HTERT RPE-1 (cell line): Measurements from ENCODE around the gene INSYN1.

ENCODE experiments used
- in situ Hi-C: fragments of 300-500 bp; cut with MboI; formaldehyde crosslinking; loops from 4 replicates; pipeline ENCODE4 v1.14.3; 2020; ENCODE audit warnings: low sequenced_read_pairs

The INSYN1 gene

DNA sequence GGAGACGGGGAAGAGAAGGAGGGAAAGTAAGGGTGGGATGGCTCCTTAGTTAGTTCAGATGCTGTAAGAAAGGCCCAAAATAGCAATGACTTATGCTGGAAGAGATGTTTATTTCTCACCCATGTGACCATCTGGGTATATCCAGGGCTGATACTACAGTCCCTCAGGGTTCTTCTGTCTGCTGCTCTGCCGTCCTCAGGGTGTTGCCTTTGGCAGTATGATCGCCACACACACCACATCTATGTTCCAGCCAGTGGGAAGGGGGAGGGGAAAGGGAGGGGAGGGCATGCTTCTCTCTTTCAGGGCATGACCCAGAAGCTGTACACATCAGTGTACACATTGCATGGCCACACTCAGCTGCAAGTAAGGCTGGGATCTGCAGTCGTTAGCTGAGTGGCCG is 58.7 kb downstream of the INSYN1 start:
- in situ Hi-C loops, result no loop called here

DNA sequence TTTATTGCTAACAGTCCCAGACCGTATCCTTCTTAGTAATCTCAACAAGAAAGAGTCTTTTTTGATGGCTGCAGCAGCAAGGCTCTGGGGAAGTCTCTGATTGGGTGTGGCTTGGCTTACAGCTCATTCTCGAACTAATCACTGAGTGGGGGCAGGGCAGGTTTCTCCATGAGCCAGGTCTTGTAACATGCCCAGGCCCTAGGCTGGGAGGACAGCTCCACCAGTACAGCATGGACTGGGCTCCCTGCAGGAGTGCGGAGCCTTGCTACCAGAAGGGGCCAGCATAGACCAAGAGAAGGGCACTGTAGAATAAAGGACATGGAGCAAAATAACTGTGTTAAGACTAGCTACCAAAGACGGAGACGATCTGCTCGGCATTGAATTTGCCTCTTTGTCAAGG is 61.8 kb downstream of the INSYN1 start:
- in situ Hi-C loops, result no loop called here

DNA sequence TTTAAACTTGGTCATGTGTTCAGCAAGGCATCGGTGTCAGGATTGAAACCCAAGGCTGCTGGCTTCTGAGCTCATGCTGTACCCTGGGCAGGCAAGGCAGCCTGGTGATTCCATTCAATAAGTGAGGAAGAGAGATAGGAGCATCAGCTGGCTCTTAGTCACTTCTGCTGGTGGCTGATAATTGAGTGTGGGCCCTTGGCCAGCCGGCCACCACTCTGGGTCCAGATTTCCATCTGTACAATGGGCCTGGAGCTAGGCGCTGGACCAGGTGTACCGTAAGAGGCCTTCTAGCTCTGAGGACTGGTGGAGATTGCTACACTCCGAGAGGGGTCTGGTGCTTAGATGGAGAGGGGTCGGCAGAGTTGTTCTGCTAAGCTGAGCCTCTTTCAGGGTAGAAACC is 64.7 kb downstream of the INSYN1 start:
- in situ Hi-C loops, result no loop called here

DNA sequence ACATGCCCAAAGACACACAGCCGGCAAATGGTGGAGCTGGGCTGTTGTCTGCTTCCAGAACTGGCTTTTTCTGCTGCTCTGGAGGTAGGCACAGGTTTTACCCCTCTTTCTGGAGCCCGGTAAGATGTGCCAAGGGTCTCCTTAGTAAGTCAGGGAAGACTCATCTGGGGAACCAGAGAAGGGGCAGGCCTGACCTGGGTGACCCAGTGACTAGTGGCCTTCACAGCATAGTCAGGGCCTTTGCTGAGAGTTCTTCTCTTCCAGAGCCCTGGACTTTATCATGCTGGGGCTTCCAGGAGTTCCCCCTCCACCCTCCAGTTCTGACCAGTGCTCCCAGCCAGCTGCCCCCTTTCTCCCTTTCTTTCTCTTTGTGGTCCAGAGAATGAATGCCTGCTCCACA is 65.8 kb downstream of the INSYN1 start:
- in situ Hi-C loops, result no loop called here

DNA sequence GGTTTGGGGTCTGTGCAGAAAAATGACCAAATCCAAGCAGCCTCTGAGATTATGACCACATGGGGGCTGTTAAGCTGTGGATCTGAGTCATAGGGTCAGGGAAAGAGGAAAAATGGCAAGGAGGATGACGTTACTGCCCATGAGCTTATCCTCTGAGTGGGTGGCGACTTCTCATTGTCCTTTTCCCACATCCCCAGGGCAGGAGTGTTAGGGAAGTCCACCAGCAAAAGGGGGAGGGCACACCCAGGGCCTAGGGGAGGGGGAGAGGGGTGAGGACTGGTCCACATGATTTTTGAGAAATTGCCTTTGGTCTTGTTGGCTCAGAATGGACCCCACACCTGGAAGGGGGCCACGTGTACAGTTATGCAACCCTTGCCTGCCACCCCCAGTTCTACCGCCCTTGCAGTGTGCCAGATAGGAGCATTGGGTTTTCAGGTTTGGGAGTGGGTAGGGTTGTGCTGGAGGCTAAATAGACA is 66.3 kb downstream of the INSYN1 start:
- in situ Hi-C loops, result no loop called here

DNA sequence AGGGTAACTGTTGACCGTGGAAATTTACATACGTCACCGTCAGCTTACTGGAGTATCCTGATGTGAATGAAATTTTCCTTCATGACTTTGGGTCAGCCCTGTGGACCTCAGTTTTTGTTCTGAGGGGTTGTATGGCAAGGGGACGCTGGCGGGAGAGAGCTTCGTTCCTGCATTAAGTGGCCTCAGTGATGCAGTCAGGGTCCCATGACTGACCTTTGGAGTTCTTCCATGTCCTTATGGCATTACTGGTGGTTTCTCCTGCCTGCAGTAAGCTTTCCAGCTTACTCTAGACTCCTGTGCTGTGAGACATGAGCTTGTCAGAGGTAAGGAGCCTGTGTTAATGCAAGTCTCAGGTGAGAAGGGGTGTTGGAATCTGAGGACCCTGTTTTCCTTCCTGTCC is 67.2 kb downstream of the INSYN1 start:
- in situ Hi-C loops, result no loop called here
